ENCODE results near the gene MFAP5. TPM values are rescaled to one million over a fixed set of nuclear protein-coding genes. Genes with fewer than 3 reads are reported as not detected.

MFAP5 gene
- total and polyA plus RNA-seq, 10 of the 15 experiments (the other 5 are each of a cell fraction or from before 2014, with no cell fraction given) = 0.06 to 0.14 (median 0.12) TPM; not detected in 7

- TF ChIP-seq CUX1 (IDR thresholded peaks at IDR 0.05; ENCODE audit: insufficient replicate concordance, low read depth, low read length) = no peak
- TF ChIP-seq TCF3 (IDR thresholded peaks at IDR 0.05; ENCODE audit: borderline replicate concordance, insufficient read depth, low read depth, low read length) = no peak
- TF ChIP-seq POLR2A (IDR thresholded peaks at IDR 0.05; ENCODE audit: low read depth, low read length) = no peak
- no peak for TF ChIP-seq BCL3 (IDR thresholded peaks at IDR 0.05; ENCODE audit: borderline replicate concordance, insufficient read depth, low read depth, low read length, poor library complexity, severe bottlenecking)
Observed at GRCh38 chr12:8658346-8658745, 4.3 kb downstream of the MFAP5 start (continued).

DNA sequence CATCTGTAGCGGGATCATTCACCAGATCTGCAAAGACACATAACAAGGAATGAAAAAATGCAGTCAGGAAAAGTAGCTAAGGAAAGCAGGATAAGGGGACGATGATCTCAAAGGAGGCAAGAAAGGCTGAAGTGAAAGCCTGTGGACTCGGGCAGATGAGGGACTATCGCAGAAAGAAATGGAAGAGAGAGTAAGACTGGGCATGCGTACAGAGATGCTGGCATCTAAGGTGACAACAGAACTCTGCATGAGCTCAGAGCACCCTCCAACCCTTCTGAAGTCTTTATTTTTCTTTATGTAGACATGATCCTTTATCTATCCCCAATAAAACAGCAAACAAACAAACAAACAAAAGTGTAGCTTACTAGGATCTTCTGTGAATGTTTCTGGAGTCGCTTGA is 7.2 kb downstream of the MFAP5 start:
- H3K9ac ChIP-seq (ENCODE audit: control insufficient read depth, insufficient read depth, low read length) = no peak overlapping the region
- WGBS (ENCODE audit: insufficient coverage, insufficient replicate concordance, low lambda C conversion rate, missing lambda C conversion rate) = 94% methylated on average over 6 of the region's 6 CpGs
- no peaks in the 10 kb centered on the region for H3K27me3 ChIP-seq (replicated peaks in 1 of 2; ENCODE audit: control insufficient read depth in 2 of 2, insufficient read depth in 2 of 2, low read length in 1 of 2)
- no peaks in the 10 kb centered on the region for H3K79me2 ChIP-seq (ENCODE audit: control insufficient read depth, insufficient read depth, low read length)
- ChIA-PET RAD21 (ENCODE audit: unreplicated experiment) (interaction anchor here (0.9 to 4.0 kb wide), 3 partner anchors 46 to 235 kb away, joined by 4 to 31 read pairs (median 7); no protein-coding TSS in a partner anchor), SMC1A (ENCODE audit: uncharacterized antibody, unreplicated experiment) (interaction anchor here (0.7 to 4.0 kb wide), 9 partner anchors 11 to 387 kb away, joined by 3 to 30 read pairs (median 4); no protein-coding TSS in a partner anchor), CTCF (interaction anchor here (0.8 to 4.7 kb wide), 9 partner anchors 13 to 394 kb away, joined by 3 to 48 read pairs (median 4); no protein-coding TSS in a partner anchor), POLR2A (no interaction called here)
- H3K36me3 ChIP-seq (ENCODE audit: control insufficient read depth in 2 of 2, insufficient read depth in 2 of 2, low read length in 1 of 2) = no peaks in the 10 kb centered on the region
- no peak for FAIRE-seq
- TF ChIP-seq BRCA1 (IDR thresholded peaks at IDR 0.05; ENCODE audit: low read depth, low read length) = no peak
- no peaks in the 10 kb centered on the region; the same call in 2 of the 3 replicates for H3K9me3 ChIP-seq (replicated peaks; ENCODE audit: control insufficient read depth, insufficient read depth, low read length)
- in situ Hi-C loops (cut with MboI) (no loop called here), intact Hi-C loops (cut with micrococcal nuclease; ENCODE audit: unreplicated experiment) (no loop called here)
- ATAC-seq = no peak
- H3K4me1 ChIP-seq (ENCODE audit: control insufficient read depth, insufficient read depth, low read length) = no peaks in the 10 kb centered on the region
- H2AFZ ChIP-seq (ENCODE audit: control insufficient read depth, low read depth, low read length) = no peak overlapping the region
- DNase-seq (ENCODE audit: low read depth, low spot score) = no peak
- no peaks in the 10 kb centered on the region for H4K20me1 ChIP-seq (ENCODE audit: control insufficient read depth, insufficient read depth)
- H3K4me2 ChIP-seq (ENCODE audit: control insufficient read depth, insufficient read depth) = no peak overlapping the region
- H3K27ac ChIP-seq (ENCODE audit: control insufficient read depth, insufficient read depth) = no peak overlapping the region
- no TSS peak for BruUV-seq (replicated peaks)
- H3K4me3 ChIP-seq = no peak overlapping the region
